K562 (cell line): ENCODE data around the gene HSPA4. TPM values are rescaled to one million over a fixed set of nuclear protein-coding genes. Genes with fewer than 3 reads are reported as not detected.

Experiments used
- BCLAF1 ChIP-seq, 2 experiments: fragments of 450-650 bp in 1 of 2; IDR thresholded peaks; 2 replicates each; pipeline ENCODE4 v1.6.1; 2011 to 2017; ENCODE audit warnings: low read depth in 2 of 2, antibody characterized with exemption in 1 of 2, borderline replicate concordance in 1 of 2, low read length in 1 of 2, mild to moderate bottlenecking in 1 of 2, mixed read lengths in 1 of 2; ENCODE audit not compliant: control insufficient read depth in 1 of 2
- CCNT2 ChIP-seq: IDR thresholded peaks from 2 replicates; pipeline ENCODE4 v1.6.1; 2011; ENCODE audit warnings: borderline replicate concordance, low read depth, mild to moderate bottlenecking, moderate library complexity, mixed read lengths, low read length; ENCODE audit not compliant: insufficient read length; ENCODE audit errors: extremely low read depth
- CLOCK ChIP-seq: fragments of 250-450 bp; sonication (Bioruptor Pico); IDR thresholded peaks from 2 replicates; pipeline ENCODE4 v1.4.0; 2020; ENCODE audit warnings: mild to moderate bottlenecking, moderate library complexity, borderline replicate concordance
- GATA2 ChIP-seq: sonication (generic); formaldehyde crosslinking; IDR thresholded peaks from 2 replicates; pipeline ENCODE4 v1.4.0; 2020; ENCODE audit warnings: mild to moderate bottlenecking, missing genetic modification reagents
- GTF2F1 ChIP-seq: IDR thresholded peaks from 2 replicates; pipeline ENCODE4 v1.6.1; 2011; ENCODE audit warnings: low read depth, low read length, improper control_type of control experiment
- IFI16 ChIP-seq: fragments of 250-450 bp; sonication (Bioruptor Pico); IDR thresholded peaks from 2 replicates; pipeline ENCODE4 v2.1.2; 2022; ENCODE audit warnings: mild to moderate bottlenecking, inconsistent platforms
- ILK ChIP-seq: fragments of 450-650 bp; IDR thresholded peaks from 2 replicates; pipeline ENCODE4 v1.6.1; 2016; ENCODE audit warnings: missing genetic modification characterization, low read depth, mild to moderate bottlenecking, missing compliant biosample characterization, moderate library complexity, borderline replicate concordance
- NFXL1 ChIP-seq: fragments of 450-650 bp; formaldehyde crosslinking; IDR thresholded peaks from 2 replicates; pipeline ENCODE4 v1.4.0; 2021; ENCODE audit warnings: mild to moderate bottlenecking
- NR1H2 ChIP-seq: sonication (generic); formaldehyde crosslinking; IDR thresholded peaks from 2 replicates; pipeline ENCODE4 v1.4.0; 2020; ENCODE audit warnings: mild to moderate bottlenecking, missing genetic modification reagents
- PHTF2 ChIP-seq: fragments of 250-450 bp; sonication (Bioruptor Pico); IDR thresholded peaks from 2 replicates; pipeline ENCODE4 v1.5.0; 2021; ENCODE audit warnings: mild to moderate bottlenecking
- SIN3B ChIP-seq: fragments of 450-650 bp; IDR thresholded peaks from 2 replicates; pipeline ENCODE4 v1.6.1; 2017; ENCODE audit warnings: low read depth, mild to moderate bottlenecking, moderate library complexity
- SMARCA5 ChIP-seq: fragments of 450-650 bp; IDR thresholded peaks from 2 replicates; pipeline ENCODE4 v1.6.1; 2016
- STAT5A ChIP-seq: IDR thresholded peaks from 2 replicates; pipeline ENCODE4 v1.6.1; 2012; ENCODE audit warnings: low read length, inconsistent platforms, borderline replicate concordance
- ZBTB11 ChIP-seq, 3 experiments: fragments of 200-800 bp in 1 of 3; fragments of 250-450 bp in 1 of 3; fragments of 450-650 bp in 1 of 3; sonication (Bioruptor Pico) in 1 of 3; sonication (Bioruptor generic) in 1 of 3; formaldehyde crosslinking in 1 of 3; IDR thresholded peaks; 2 replicates each; pipeline versions ENCODE4 v1.6.1 to v1.8.0; 2016 to 2022; ENCODE audit warnings: mild to moderate bottlenecking in 2 of 3, missing genetic modification characterization in 2 of 3, missing compliant biosample characterization in 1 of 3, moderate library complexity in 1 of 3
- ZNF134 ChIP-seq: fragments of 250-450 bp; sonication (Bioruptor Pico); conservative IDR thresholded peaks from 2 replicates; pipeline ENCODE4 v1.4.0; 2020
- polyA plus RNA-seq, 8 experiments: library from polyadenylated mRNA; depleted of rRNA in 4 of 8; stranded (reverse) in 5 of 8; unstranded in 3 of 8; fragments of >200 nt; fragmentation: Nextera tagmentation in 2 of 8; fragmentation: Illumina TruSeq in 1 of 8; extraction: Ambion mirVana in 2 of 8; extraction: Trizol in 1 of 8; gene quantifications; 2 replicates each; pipeline versions ENCODE4 v1.2.1 to v1.2.3, GENCODE V29; 2011 to 2014; ENCODE audit warnings: inconsistent platforms in 1 of 8, missing spikeins in 1 of 8
- total RNA-seq, 7 experiments: library from RNA; depleted of rRNA in 6 of 7; stranded (reverse); fragments of >200 nt in 6 of 7; fragmentation: Illumina TruSeq in 2 of 7; extraction: Trizol in 2 of 7; gene quantifications; 2 replicates each; pipeline versions ENCODE4 v1.2.1 to v1.2.3, GENCODE V29; 2011 to 2021; ENCODE audit warnings: low replicate concordance in 1 of 7
- TF ChIP-seq, protein P1 (sequence below): sonication (generic); formaldehyde crosslinking; IDR thresholded peaks from 2 replicates; pipeline ENCODE4 v1.8.0; 2022; ENCODE audit warnings: mild to moderate bottlenecking, missing genetic modification reagents

The HSPA4 gene
- total and polyA plus RNA-seq, 9 of the 15 experiments (the other 6 are each of a cell fraction or from before 2014, with no cell fraction given): 90.3 to 286 (median 148) TPM

- no peak for TF ChIP-seq ZBTB11 (CRISPR knock-in tag; IDR thresholded peaks at IDR 0.05)
- TF ChIP-seq, protein P1, sequence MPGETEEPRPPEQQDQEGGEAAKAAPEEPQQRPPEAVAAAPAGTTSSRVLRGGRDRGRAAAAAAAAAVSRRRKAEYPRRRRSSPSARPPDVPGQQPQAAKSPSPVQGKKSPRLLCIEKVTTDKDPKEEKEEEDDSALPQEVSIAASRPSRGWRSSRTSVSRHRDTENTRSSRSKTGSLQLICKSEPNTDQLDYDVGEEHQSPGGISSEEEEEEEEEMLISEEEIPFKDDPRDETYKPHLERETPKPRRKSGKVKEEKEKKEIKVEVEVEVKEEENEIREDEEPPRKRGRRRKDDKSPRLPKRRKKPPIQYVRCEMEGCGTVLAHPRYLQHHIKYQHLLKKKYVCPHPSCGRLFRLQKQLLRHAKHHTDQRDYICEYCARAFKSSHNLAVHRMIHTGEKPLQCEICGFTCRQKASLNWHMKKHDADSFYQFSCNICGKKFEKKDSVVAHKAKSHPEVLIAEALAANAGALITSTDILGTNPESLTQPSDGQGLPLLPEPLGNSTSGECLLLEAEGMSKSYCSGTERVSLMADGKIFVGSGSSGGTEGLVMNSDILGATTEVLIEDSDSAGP (CRISPR knock-in tag): no peak
- TF ChIP-seq CLOCK: no peak
- peak; percentile 38; the same call in 1 of the 2 replicates for TF ChIP-seq GATA2
- TF ChIP-seq SMARCA5: no peak
- peak; percentile 15 for TF ChIP-seq CCNT2
- no peak for TF ChIP-seq SIN3B
- TF ChIP-seq ILK (tag): no peak
- TF ChIP-seq BCLAF1 (IDR thresholded peaks at IDR 0.05; ENCODE audit: borderline replicate concordance in 1 of 2, control insufficient read depth in 1 of 2, low read depth in 2 of 2, low read length in 1 of 2): no peak
- no peak for TF ChIP-seq ZNF134 (CRISPR knock-in tag)
- TF ChIP-seq STAT5A: no peak
- no peak for TF ChIP-seq IFI16 (CRISPR knock-in tag)
- no peak for TF ChIP-seq NR1H2 (CRISPR knock-in tag)
- TF ChIP-seq NFXL1 (CRISPR knock-in tag): no peak
- no peak for TF ChIP-seq PHTF2 (CRISPR knock-in tag)
- no peak for TF ChIP-seq GTF2F1
Measured at GRCh38 chr5:133049726-133050048, 2.1 kb upstream of the HSPA4 start (continued).
